NCI-H2196 (cell line): ENCODE measurements around the gene IQSEC2.
A peak's percentile ranks its signal among the peaks of the same experiment; 100 is the strongest.

Source experiments
- DNase-seq: peaks from one replicate; lab custom pipeline; 2025; ENCODE audit not compliant: unreplicated experiment; lab: John Stamatoyannopoulos, UW

IQSEC2 gene

GRCh38 chrX:53281321-53281822 is at the start of gene IQSEC2:
TSS of gene IQSEC2 (minus strand) at chrX:53281584.
- peak; percentile 60 for DNase-seq

DNA sequence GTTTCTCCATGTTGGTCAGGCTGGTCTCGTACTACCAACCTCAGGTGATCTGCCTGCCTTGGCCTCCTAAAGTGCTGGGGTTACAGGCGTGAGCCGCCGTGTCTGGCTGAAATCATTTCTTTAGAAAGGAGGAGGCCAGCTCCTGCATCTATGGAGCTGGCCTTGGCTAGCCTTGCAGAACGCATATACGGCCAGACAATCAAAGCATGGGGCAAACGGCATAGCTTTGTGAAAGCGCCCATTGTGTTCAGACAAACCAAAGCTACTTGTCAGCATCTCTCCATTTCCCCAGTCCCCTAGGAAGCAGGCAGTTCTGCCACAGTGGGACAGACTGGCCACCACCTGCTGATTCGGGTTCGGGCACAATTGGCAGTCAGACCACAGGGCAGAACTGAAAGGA is 48.9 kb upstream of the IQSEC2 start:
- DNase-seq = no peak

- DNase-seq = no peak
These were observed 43.4 kb upstream of the IQSEC2 start for GRCh38 chrX:53324803-53325202.

GRCh38 chrX:53324085-53324484 is 42.7 kb upstream of the IQSEC2 start:
- no peak for DNase-seq

GRCh38 chrX:53323196-53323595 is 41.8 kb upstream of the IQSEC2 start:
- no peak for DNase-seq

GRCh38 chrX:53321943-53322497 is 40.6 kb upstream of the IQSEC2 start:
- DNase-seq = no peak

DNA sequence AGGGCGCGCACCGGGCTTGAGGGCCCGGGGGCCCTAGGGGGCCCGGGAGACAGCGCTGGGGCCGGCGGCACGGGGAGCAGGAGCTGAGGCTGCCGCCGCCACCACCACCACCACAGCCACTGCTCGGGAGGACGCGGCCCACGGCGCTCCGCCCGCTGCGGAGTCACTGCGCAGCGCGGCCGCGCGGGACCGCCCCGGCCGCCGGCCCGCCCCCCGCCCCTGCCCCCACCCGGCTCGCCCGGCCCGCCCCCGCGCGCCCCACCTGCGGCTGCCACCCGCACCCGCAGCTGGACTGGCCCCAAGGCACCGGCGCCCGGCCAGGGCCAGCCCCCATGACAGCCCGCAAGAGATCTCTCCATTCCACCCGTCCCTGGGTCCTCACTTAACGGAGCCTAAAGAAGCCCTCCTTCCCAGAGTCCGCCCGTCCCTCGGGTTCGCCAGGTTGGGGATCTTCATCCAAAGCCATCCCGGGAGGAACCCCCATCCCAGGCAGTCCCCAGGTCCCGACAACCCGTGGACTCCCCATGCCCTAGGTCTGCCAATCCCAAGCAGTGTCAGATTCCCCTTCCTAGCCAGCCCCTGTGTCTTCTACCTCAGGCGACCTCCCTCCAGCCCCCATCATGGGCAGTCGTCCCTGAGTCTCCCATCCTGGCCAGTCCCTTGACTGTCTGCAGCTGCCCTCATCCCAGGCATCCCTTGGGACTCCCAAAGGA is 40.0 kb upstream of the IQSEC2 start:
- no peak for DNase-seq

DNA sequence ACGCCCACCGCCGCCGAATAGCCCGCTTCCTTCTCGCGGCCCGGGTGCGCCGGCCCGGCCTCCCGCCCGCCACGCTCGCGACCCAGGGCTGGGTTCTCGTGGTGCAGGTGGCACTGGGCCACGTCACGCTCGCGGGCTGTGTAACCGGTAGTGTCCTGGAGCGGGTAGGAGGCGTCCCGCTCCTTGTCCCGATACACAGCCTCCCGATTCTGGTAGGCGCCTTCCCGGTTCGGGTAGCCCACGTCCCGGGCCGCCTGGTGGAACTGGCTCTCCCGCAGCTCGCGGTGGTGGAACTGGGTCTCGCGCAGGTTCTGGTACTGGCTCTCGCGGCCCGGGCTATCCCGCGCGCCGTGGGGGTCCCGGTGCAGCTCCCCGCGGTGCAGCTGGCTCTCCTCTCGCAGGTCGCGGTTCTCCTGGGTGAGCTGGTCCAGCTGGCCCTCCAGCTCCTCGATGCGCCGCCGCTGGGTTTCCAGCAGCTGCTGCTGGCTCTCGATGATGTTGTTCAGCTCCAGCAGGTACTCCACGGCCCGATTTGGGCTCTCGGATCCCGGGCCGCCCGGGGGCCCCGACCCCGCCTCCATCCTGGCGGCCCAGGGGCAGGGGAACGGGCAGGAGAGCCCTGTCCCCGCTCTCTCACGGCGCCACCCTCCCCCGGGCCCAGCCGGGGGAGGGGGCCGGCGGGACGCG is 39.3 kb upstream of the IQSEC2 start:
- DNase-seq = no peak

GRCh38 chrX:53319614-53320542 is 38.5 kb upstream of the IQSEC2 start:
- no peak for DNase-seq

DNA sequence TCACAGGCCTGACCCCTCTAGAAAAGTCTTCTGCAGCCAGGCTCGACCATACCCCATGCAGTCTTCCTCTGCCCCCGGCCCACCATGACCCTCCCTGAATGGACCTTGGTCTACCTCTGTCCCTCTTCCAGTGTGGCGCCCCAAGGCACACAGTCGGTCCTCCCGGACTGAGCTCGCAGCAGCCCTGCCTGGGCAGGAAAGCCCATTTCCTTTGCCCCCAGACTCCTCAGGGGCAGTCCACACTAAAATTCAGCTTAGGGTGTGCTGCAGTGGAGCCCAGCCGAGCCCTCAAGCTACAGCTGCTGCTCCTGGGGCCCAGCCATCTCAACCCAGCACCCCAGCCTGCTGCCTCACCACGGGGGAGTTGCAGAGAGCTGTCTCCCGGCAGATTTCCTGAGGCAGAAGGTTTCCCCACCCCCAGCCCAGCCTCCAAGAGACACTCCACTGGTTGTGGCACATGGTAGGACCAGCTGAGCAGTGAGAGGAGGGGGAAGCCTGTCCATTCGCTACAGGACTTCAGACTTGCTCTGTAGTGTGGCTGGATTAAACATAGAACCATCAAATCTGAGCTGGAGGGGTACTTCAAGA is 37.5 kb upstream of the IQSEC2 start:
- no peak for DNase-seq

- peak; percentile 46 for DNase-seq
These were observed 36.1 kb upstream of the IQSEC2 start for GRCh38 chrX:53317365-53318069.

DNA sequence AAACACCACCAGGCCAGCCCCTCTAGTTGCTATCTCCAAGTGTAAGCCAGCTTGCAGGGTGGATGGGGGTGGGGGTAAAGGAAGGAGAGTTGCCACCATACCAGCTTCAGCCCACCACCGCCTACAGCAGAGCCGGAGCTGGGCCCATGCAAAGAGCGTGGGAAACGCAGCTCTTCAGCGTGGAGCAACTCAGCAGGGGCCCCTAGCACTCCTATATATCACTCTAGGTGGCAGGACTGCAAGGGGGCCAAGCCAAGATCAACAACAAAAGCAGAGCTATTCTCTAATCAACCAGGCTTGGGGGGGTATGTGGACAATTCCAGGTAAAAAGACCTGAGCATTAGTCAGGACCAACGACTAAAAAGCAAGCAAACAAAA is 35.5 kb upstream of the IQSEC2 start:
- no peak for DNase-seq

DNA sequence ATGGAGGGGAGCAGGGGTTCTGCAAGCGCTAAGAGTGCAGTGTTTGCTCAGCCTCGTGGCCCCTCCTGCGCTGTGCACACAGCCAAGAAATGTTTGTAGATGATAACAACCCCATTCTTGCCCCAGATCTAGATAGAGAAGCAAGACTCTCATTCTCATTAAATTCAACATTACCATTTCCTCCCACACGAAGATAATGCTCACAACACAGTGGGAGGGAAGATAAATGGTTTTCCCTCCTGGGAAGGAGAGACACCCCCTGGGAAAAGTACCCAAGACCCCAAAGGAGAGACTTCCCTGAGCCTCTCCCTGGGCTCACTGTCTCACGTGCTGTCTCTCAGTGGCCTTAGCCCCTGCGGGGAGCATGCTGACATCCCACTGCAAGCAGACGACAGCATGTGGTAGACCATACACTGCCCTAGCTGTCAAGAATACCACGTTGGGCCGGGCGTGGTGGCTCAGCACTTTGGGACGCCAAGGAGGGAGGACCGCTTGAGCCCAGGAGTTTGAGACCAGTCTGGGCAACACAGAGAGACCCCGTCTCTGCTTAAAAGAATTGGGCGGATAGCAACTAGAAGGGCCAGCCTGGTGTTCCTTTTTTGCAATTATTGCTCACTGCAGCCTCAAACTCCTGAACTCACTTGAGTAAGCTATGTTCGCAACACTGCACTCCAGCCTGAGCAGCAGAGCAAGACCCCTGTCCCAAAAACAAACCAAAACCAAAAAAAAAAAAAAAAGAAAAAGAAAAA is 34.9 kb upstream of the IQSEC2 start:
- no peak for DNase-seq

DNA sequence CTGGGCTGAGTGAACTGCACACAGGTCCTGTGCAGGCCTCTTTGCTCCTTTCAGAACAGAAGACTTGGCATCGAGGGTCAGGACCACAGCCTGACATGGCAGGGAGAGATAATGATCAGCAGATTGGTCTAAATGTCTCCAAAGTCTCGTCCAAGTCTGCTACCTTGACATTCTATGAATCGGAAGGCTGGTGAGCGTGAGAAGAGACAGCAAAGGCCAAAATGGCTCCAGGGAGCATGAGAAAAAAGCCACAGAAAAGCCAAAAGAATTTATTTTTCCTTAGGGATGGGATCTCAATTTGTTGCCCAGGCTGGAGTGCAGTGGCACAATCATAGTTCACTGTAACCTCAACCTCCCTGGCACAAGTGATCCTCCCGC is 32.3 kb upstream of the IQSEC2 start:
- no peak for DNase-seq

GRCh38 chrX:53312946-53313727 is 31.8 kb upstream of the IQSEC2 start:
- DNase-seq = peak; percentile 52

DNA sequence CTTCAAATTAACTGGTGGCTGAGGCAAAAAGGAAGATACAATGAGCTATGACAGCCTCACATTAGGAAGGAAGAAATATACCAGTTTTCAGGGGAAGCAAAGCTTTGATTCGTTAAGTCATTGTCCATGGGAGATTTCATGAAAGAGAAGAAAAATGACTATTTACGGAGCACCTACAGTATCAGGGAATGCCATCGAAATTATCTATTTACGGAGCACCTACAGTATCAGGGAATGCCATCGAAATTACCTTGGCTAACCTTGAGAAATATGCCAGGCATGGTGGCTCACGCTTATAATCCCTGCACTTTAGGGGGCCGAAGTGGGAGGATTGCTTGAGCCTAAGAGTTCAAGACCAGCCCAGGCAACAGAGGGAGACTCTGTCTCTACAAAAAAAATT is 28.5 kb upstream of the IQSEC2 start:
- no peak for DNase-seq

DNA sequence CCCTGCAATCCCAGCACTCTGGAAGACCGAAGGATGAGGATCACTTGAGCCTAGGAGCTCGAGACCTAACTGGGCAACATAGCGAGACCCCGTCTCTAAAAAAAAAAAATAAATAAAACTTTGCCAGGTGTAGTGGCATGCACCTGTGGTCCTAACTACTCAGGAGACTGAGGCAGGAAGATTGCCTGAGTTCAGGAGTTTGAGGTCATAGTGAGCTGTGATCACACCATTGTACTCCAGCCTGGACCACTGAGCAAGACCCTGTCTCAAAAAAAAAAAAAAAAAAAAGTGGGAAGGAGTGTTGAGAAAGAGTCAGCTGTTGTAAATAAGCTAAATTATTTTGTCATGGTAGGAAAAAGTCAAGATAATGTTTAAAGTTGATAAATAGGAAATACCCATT is 27.5 kb upstream of the IQSEC2 start:
- no peak for DNase-seq

GRCh38 chrX:53305996-53306937 is 24.9 kb upstream of the IQSEC2 start:
- no peak for DNase-seq
